ENCODE measurements around the gene AGPAT3.

GRCh38 chr21:44005071-44005470 lies 140.0 kb downstream of the AGPAT3 start:
- no peak for TF ChIP-seq CTCF (IDR thresholded peaks at IDR 0.05)
- TF ChIP-seq POLR2A (IDR thresholded peaks at IDR 0.05), result no peak

All from testis (tissue), 2 donors.